GM18505 (cell line): Measurements from ENCODE around the gene HOXB9.

Source experiments
- ATAC-seq: cut with Tn5 transposase; IDR thresholded peaks from one replicate; pipeline ENCODE4 v1.9.1; 2021; ENCODE audit not compliant: unreplicated experiment
- POLR2A ChIP-seq: IDR thresholded peaks from 4 replicates; pipeline ENCODE4 v1.6.1; 2011; ENCODE audit warnings: borderline replicate concordance; ENCODE audit not compliant: insufficient read depth, insufficient read length; ENCODE audit errors: extremely low read depth

HOXB9 gene

DNA sequence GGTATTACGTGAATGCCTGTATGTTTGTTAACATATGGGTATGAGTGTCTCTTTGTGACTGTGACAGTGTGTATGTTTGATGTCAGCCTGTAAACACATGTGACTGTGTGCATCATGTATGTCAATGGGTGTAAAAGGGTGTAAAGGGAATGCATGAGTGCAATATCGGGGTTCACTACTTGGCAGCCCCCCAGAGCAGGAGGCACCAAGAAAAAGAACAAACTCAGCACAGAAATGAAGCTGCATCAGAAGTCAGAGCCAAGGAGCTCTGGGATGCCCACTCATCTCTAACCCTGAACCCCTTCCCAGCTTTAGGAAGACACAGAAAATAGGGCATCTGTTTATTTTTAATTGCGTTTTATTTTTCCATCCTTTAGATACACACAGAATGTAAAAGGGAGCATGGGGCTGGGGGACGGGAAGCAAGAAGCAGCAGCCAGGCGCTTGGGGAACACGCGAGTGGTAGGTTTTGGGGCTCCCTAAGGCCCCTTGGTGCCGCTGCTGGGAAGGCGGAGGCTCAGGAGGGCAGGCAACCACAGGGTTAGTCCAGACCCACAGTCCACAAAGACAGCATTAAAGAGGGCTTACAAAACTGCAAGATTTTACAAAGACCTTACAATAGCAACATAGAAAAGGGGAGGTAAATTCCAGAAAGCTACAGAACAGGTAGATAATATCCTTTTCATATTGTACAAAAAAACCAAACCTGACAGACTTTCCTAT lies 19.1 kb downstream of the HOXB9 start:
- no peak for ATAC-seq
- TF ChIP-seq POLR2A: no peak

DNA sequence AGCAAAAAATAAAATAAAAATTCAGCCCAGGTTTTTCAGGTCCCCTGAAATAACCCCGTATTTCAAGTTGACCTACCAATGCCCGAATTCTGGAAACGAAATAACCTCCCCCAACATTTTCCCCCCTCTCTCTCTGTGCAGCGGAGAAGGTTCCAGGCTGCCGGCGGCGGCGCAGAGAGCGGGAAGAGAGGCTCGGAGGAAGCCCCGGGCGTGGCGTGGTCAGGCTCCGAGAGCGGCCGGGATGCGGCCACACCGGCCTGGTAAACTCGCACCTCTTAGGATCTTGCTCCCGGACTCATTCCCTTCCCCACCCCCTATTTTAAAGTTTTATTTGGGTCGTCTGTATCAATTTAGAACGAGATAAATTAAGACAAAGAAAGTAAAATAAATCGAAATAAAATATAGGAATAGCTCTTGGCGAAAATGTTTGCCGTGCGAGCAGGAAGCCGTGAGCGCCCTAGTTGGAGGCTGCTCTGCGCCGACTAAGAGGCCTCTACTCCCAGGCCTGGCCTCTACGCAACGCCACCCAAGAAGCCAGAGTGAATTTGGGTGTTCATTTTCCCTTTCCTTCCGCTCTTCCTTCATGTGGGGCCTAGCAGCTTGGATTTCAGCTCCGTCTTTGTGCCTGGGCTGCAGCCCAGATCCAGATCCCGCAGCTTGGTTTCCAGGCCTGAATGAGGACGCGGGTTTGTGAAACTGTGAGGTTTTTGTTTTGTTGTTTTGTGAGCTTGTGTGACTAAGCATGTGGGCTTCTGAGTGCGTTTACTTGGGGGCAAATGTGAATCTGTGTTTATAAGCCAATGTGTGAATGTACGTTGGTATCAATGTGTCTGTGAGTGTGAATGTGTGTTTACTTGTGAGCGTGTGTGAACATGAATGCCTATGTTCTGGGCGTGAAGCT lies 19.9 kb downstream of the HOXB9 start:
- no peak for ATAC-seq
- no peak for TF ChIP-seq POLR2A

DNA sequence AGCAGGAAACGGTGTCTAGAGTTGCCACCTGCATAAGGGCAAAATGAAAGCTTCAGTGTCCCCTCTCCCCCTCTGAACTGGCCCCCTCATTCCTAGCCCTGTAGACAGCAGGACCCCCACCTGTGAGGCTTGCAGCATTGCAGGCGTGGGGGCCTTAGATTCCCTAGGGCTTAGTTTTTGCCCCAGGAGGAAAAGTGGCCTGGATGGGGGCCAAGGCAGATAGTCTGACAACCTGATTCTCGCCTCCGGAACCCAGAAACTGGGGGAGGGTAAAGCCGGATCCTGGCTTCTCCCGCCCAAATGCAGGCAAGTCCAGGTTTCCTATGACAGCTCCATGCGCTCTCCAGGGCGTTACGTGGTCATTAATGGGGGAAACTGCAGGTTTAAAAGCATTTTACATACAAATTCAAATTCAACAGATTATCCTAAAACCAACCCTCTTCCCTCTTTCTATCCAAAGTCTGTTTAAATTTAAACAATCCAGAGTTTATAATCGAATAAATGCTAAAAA lies 20.7 kb downstream of the HOXB9 start:
- ATAC-seq: no peak
- TF ChIP-seq POLR2A: no peak

DNA sequence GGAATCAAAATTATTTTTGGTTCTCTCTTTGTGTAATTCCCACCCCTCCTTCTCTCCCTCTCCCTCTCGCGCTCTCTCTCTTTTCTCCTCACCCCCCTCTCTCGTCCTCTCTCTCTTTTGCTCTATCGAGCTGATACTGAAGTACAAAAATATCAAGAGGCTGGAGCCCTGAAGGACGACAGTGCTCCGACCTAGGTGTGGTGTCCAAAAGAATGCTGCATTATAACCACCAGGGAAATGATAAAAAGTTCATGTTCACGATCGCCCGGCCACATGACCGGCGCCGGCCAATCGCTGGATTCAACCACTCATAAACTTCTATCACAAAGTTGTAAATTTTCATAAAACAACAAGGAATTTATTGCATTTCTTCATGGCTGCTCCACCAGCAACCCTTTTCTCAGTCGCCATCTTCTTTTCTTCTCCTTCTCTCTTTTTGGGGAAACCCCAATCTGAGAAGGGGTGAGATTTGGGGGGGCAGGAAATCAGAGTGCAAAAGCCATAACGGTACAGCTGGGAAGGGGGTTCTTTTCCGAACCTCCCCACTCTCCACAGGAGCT lies 21.3 kb downstream of the HOXB9 start, which contains the start of gene HOXB6:
Gene HOXB6 (minus strand): TSS at position 217 of the 560 bp plus-strand sequence. CDS start 6,836 bp downstream, outside the sequence.
- ATAC-seq: no peak
- no peak for TF ChIP-seq POLR2A

DNA sequence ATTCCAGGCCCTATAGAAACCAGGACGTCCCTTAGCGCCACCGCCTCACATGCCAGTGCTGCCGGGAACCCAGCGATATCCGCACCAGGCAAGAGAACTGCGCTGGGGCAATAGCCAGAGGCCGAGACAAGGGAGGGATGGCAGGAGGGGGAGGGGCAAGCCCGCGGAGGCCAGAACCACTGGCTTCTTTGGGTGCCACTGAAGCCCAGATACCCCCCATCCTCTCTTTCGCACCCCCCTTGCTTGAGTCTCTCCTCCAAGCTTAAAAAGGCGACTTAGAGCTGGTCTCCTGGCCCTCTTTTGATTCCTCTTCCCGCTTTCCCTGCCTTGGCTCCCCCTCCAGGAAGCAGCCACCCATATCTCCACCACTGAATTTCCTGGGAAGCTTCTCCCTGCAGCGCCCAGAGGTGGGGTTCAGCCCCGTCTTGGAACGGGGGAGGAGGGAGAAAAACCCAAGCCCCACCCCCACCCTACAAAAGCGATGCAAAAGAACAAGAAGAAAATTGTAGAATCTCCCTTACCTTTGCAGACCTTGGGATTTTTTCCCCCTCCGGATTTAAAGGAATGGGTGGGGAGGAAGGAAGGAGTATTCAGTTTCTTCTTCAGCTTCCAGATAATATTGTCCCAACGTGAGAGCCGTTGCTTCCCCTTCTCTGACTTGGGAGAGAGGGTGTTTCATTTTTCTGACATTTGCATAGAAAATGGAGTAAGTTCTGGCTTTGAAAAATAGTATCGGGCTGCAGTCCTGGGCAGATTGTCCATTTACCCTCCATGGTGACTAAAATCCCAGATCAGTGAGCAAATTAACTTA lies 22.0 kb downstream of the HOXB9 start:
- no peak for ATAC-seq

DNA sequence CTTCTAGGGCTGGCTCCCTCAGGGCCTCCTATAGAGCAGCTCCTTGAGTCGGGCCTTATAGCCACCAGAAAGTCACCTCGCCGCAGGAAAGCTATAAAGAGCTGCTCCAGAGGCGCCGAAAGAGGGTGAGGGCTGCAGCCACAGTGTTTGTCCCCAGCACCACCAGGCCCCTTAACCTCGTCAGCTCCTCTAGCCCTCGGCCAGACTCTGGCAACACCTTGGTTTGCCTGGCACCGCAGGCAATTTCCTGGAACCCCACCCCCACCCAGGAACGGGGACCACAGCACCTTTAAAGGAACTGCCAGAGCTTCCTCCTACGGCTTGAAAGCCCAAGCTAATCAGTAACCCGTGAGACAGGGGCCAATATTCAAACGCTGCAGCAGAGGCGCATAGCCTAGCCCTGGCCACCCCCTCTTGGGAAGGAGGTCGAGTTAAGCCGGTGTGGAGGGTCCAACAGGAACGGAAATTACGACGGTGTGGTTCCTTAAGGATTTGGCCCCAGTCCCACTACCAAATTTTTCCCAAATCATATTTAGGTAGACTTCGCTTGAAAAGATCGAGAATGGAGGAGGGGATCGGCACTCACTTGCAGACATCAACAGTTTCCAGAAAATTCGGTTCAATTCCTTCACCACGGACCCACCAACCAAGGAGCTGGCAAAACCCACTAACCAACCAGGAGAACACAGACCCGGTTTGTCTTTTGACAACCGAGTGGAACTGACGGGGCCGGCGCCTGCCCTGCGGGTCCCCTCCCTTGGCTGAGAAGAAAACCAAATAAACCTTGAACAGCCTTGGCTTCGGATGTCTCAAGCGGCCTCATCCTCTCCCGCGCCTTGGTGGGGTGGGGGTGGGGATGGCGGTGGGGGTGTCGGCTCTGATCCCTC lies 24.4 kb downstream of the HOXB9 start:
- TF ChIP-seq POLR2A: no peak
- ATAC-seq: no peak

More for the DNA sequence above, 22.0 kb downstream of the HOXB9 start:
- TF ChIP-seq POLR2A: no peak

DNA sequence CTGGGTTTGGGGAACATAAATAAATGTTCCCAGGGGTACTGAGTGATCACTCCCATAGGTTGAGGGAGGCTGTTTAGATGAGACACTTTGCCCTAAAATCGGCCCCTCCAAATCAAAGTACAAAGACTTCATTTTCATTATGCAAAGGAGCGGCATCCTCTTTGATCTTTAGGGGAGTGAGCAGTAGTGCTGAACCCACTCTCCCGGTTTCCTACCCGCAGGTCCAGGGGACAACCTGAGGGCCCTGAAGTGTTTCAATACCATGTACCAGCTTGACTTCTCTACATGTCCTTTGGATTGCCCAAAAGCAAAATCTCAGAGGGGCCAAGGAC lies 25.0 kb downstream of the HOXB9 start:
- ATAC-seq: no peak
- TF ChIP-seq POLR2A: no peak

DNA sequence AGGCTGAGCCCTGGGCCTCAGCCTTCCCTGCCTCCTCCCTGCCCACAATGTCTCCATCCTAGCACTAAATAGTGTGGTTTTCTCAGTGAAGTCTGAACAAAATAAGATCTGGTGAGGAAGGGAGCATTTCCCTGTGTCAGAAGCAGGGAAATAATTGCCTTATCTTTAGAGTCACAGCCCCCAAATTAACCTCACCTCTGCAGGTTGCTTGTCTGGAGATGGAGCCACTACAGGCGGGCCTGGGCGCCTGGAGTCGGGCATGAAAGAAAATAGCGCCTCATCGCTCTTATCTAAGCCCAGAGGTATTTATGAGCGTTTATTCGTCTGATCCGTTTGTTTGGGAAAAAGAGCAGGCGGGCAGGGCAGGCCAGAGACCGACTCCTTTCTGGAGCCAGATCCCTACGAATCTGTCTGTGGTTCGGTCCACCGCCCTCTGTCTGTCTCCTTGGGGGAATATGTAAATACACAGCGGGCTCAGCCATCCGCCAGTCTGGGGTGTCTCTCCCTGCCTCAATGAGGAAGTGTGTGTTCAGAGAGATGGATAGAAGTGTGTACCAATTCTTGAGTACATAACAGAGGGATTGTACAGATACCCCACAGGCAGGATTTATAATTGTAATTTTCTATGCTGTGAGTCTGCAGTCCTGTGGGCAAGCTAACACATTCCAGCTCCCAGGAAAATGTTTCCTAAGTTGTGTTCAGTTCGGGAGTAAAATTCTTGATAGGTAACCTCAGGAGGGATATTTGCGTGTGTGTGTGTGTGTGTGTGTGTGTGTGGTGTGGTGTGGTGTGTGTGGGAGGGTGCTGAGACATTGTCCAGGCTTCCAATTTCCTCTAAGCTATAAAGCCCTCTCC lies 25.7 kb downstream of the HOXB9 start:
- TF ChIP-seq POLR2A: no peak
- ATAC-seq: no peak

DNA sequence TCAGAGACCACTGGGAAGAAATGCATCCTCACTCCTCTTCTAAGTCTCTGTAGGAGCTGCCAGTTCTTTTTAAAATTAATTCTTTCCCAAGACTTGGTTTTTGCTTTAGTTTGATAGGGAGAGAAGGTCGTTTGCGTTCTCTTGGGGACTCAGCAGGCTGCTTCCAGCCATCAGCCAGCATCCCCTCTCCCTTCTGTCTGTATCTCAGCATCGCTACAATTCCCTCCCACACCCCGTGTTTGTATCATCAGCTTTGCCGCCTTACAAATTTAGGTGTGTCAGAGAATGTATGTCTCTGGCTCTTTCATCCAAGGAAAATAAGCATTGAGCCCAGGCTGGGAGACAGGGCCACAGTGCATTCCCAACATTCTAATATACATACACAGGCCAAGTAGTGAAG lies 26.8 kb downstream of the HOXB9 start:
- TF ChIP-seq POLR2A: no peak
- no peak for ATAC-seq

DNA sequence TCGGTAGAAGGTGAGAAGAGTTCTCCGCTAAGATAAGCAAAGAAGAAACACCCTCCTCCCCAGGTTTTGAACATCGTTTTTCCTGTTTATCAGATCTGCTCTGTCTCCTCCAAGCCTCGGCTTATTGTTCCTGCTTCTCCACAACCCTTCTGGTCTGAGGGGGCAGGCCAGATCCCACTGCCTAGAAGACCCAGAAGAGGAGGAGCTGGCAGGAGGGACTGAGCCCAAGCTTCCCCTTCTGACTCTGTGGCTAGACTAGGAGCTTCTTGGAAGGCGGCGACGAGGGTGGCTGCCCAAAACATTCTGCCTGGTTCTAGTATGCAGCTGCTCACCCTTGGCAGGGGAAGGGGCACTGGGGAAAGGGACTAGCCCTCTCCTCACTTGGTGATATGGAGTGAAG lies 27.4 kb downstream of the HOXB9 start:
- ATAC-seq: no peak
- no peak for TF ChIP-seq POLR2A
